Neural cell (in vitro differentiated cells): Measurements from ENCODE around the gene MYO1D. TPM values are rescaled to one million over a fixed set of nuclear protein-coding genes. Genes with fewer than 3 reads are reported as not detected.

Experiments used
- H2AFZ ChIP-seq: fragments of 200-600, 300-800 bp; sonication (generic), shearing (Covaris generic); 2 replicates; pipeline ENCODE4 v1.6.0; 2014; ENCODE audit warnings: low read depth, mild to moderate bottlenecking, antibody characterized with exemption, low read length, moderate library complexity
- H3F3A ChIP-seq: fragments of 200-600 bp; shearing (Covaris generic); 2 replicates; pipeline ENCODE4 v1.6.1; 2016; ENCODE audit warnings: mild to moderate bottlenecking, moderate library complexity, mixed read lengths, antibody characterized with exemption, low read length; ENCODE audit not compliant: insufficient read depth, poor library complexity, severe bottlenecking
- H3K27ac ChIP-seq: fragments of 200-600, 300-800 bp; sonication (generic), shearing (Covaris generic); 2 replicates; pipeline ENCODE4 v1.5.1; 2014; ENCODE audit warnings: mild to moderate bottlenecking, low read length, moderate library complexity
- H3K27me3 ChIP-seq: fragments of 300-800, 200-600 bp; sonication (generic), shearing (Covaris generic); 2 replicates; pipeline ENCODE4 v1.6.0; 2014; ENCODE audit warnings: mild to moderate bottlenecking, low read depth, low read length, moderate library complexity; ENCODE audit not compliant: insufficient read depth
- H3K36me3 ChIP-seq: fragments of 300-800, 200-600 bp; sonication (generic), shearing (Covaris generic); 2 replicates; pipeline ENCODE4 v1.5.1; 2014; ENCODE audit warnings: mild to moderate bottlenecking, antibody characterized with exemption, low read length, moderate library complexity; ENCODE audit not compliant: insufficient read depth
- H3K4me2 ChIP-seq: fragments of 300-800, 200-600 bp; sonication (generic), shearing (Covaris generic); 2 replicates; pipeline ENCODE4 v1.6.0; 2014; ENCODE audit warnings: mild to moderate bottlenecking, low read length
- H3K4me3 ChIP-seq: fragments of 300-800, 200-600 bp; sonication (generic), shearing (Covaris generic); 2 replicates; pipeline ENCODE4 v1.5.1; 2014; ENCODE audit warnings: mild to moderate bottlenecking, low read length, moderate library complexity
- H3K79me2 ChIP-seq: fragments of 200-600 bp; shearing (Covaris generic); replicated peaks from 2 replicates; pipeline ENCODE4 v1.6.0; 2014; ENCODE audit warnings: mild to moderate bottlenecking, low read length, moderate library complexity; ENCODE audit not compliant: insufficient read depth
- H3K9ac ChIP-seq: fragments of 300-800, 200-600 bp; sonication (generic), shearing (Covaris generic); 2 replicates; pipeline ENCODE4 v1.6.1; 2016; ENCODE audit warnings: mild to moderate bottlenecking, low read length, mixed read lengths
- H3K9me2 ChIP-seq: fragments of 200-600 bp; shearing (Covaris generic); 2 replicates; pipeline ENCODE4 v1.6.1; 2016; ENCODE audit warnings: mild to moderate bottlenecking, low read length, mixed read lengths; ENCODE audit not compliant: insufficient read depth
- H3K9me3 ChIP-seq: fragments of 200-600, 300-800 bp; sonication (generic), shearing (Covaris generic); 2 replicates; pipeline ENCODE4 v1.6.1; 2016; ENCODE audit warnings: mild to moderate bottlenecking, mixed run types, low read length, moderate library complexity, mixed read lengths
- H4K20me1 ChIP-seq: fragments of 200-600 bp; shearing (Covaris generic); 2 replicates; pipeline ENCODE4 v1.6.1; 2016; ENCODE audit warnings: mild to moderate bottlenecking, mixed run types; ENCODE audit not compliant: insufficient read depth
- CTCF ChIP-seq: fragments of 450-650 bp; IDR thresholded peaks from 2 replicates; pipeline ENCODE4 v1.5.1; 2014; ENCODE audit warnings: antibody characterized with exemption, mild to moderate bottlenecking, moderate library complexity; ENCODE audit not compliant: poor library complexity, severe bottlenecking
- EP300 ChIP-seq: fragments of 450-650 bp; conservative IDR thresholded peaks from 2 replicates; pipeline ENCODE4 v1.6.1; 2014; ENCODE audit warnings: antibody characterized with exemption, mild to moderate bottlenecking, moderate library complexity; ENCODE audit not compliant: poor library complexity, severe bottlenecking
- EZH2 ChIP-seq: fragments of 200-600, 300-800 bp; shearing (Covaris generic), sonication (generic); IDR thresholded peaks from 2 replicates; pipeline ENCODE4 v1.6.1; 2014; ENCODE audit warnings: antibody characterized with exemption, low read length, borderline replicate concordance, mild to moderate bottlenecking; ENCODE audit not compliant: insufficient read depth, poor library complexity, severe bottlenecking
- MXI1 ChIP-seq: fragments of 450-650 bp; conservative IDR thresholded peaks from 2 replicates; pipeline ENCODE4 v1.6.1; 2014; ENCODE audit warnings: antibody characterized with exemption, mild to moderate bottlenecking; ENCODE audit not compliant: poor library complexity, severe bottlenecking
- POLR2AphosphoS5 ChIP-seq: IDR thresholded peaks from 2 replicates; pipeline ENCODE4 v1.6.1; 2012
- RAD21 ChIP-seq: fragments of 450-650 bp; conservative IDR thresholded peaks from 2 replicates; pipeline ENCODE4 v1.6.1; 2014; ENCODE audit warnings: antibody characterized with exemption, mild to moderate bottlenecking, moderate library complexity
- SMC3 ChIP-seq: fragments of 450-650 bp; conservative IDR thresholded peaks from 2 replicates; pipeline ENCODE4 v1.6.1; 2014; ENCODE audit warnings: antibody characterized with exemption, mild to moderate bottlenecking, moderate library complexity; ENCODE audit not compliant: poor library complexity
- TAF1 ChIP-seq: IDR thresholded peaks from 2 replicates; pipeline ENCODE4 v1.6.1; 2012; ENCODE audit warnings: low read depth
- polyA plus RNA-seq: library from polyadenylated mRNA; depleted of rRNA; stranded (reverse); fragments of >200 nt; gene quantifications from 2 replicates; pipeline ENCODE4 v1.2.3, GENCODE V29; 2014
- TF ChIP-seq, protein P1 (sequence below): IDR thresholded peaks from 2 replicates; pipeline ENCODE4 v1.6.1; 2012; ENCODE audit warnings: borderline replicate concordance

The MYO1D gene
- polyA plus RNA-seq, 1 donor from 2014 or later: 10.7 TPM

GRCh38 chr17:32854207-32854606 lies 22.7 kb downstream of the MYO1D start:
- Histone ChIP-seq H3K27me3 (no peaks in the 10 kb centered on the region), H3K9me3 (no peaks in the 10 kb centered on the region), H3K36me3 (no peaks in the 10 kb centered on the region), H3K4me2 (no peak overlapping the region), H4K20me1 (no peaks in the 10 kb centered on the region), H3K9me2 (no peaks in the 10 kb centered on the region), H3K79me2 (no peaks in the 10 kb centered on the region), H3K4me3 (no peak overlapping the region), H3K27ac (no peak overlapping the region), H2AFZ (no peak overlapping the region), H3F3A (no peaks in the 10 kb centered on the region), H3K9ac (no peak overlapping the region)
- TF ChIP-seq MXI1: no peak
- TF ChIP-seq CTCF: no peak
- no peak for TF ChIP-seq POLR2AphosphoS5
- no peak for TF ChIP-seq TAF1
- TF ChIP-seq SMC3: no peak
- TF ChIP-seq, protein P1, sequence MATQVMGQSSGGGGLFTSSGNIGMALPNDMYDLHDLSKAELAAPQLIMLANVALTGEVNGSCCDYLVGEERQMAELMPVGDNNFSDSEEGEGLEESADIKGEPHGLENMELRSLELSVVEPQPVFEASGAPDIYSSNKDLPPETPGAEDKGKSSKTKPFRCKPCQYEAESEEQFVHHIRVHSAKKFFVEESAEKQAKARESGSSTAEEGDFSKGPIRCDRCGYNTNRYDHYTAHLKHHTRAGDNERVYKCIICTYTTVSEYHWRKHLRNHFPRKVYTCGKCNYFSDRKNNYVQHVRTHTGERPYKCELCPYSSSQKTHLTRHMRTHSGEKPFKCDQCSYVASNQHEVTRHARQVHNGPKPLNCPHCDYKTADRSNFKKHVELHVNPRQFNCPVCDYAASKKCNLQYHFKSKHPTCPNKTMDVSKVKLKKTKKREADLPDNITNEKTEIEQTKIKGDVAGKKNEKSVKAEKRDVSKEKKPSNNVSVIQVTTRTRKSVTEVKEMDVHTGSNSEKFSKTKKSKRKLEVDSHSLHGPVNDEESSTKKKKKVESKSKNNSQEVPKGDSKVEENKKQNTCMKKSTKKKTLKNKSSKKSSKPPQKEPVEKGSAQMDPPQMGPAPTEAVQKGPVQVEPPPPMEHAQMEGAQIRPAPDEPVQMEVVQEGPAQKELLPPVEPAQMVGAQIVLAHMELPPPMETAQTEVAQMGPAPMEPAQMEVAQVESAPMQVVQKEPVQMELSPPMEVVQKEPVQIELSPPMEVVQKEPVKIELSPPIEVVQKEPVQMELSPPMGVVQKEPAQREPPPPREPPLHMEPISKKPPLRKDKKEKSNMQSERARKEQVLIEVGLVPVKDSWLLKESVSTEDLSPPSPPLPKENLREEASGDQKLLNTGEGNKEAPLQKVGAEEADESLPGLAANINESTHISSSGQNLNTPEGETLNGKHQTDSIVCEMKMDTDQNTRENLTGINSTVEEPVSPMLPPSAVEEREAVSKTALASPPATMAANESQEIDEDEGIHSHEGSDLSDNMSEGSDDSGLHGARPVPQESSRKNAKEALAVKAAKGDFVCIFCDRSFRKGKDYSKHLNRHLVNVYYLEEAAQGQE: no peak
- TF ChIP-seq EZH2: no peak
- no peak for TF ChIP-seq EP300
- TF ChIP-seq RAD21: no peak

DNA sequence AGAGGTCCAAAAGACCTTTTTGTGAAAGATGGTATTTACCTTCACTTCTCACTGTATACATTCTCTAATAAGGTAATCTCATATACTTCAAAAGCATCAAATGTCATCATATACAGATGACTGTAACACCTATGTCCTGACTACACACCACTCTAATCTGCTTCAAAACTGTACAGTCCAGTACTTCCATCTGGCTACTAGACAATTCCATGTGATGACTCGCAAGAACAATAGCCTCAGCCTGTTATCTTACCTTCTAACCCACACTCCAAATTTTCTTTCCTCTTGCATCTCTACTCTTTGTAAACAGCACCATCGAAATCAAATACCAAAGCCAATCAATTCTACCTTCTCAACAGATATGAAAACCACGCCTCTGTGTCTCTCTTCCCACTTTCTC lies 24.1 kb downstream of the MYO1D start:
- Histone ChIP-seq H3K27ac (no peak overlapping the region), H3K4me2 (no peak overlapping the region), H3K79me2 (no peaks in the 10 kb centered on the region), H3K9me2 (no peaks in the 10 kb centered on the region), H3F3A (no peaks in the 10 kb centered on the region), H3K36me3 (no peaks in the 10 kb centered on the region), H3K27me3 (no peaks in the 10 kb centered on the region), H3K9me3 (no peaks in the 10 kb centered on the region), H2AFZ (no peak overlapping the region), H3K9ac (no peak overlapping the region), H3K4me3 (no peak overlapping the region), H4K20me1 (no peaks in the 10 kb centered on the region)
- TF ChIP-seq EZH2: no peak
- no peak for TF ChIP-seq RAD21
- TF ChIP-seq MXI1: no peak

DNA sequence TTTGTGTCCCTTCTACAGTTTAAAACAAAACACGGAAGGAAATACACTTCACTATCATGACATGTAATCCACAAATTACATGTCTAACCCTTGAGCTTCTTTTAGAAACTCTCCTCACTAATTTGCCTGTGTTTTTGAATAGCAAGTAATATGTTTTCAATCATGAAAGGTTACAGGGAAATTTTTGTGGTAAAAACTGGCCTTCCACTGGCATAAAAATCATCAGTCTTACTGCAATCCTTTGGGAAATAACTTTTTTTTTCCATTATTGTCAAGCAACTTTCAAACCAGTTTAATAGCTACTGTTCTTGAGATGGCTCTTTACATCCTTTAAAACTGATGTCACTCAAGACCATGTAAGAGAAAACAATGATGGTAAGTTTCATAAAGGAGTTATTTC lies 27.0 kb downstream of the MYO1D start:
- Histone ChIP-seq H3K4me3 (no peak overlapping the region), H4K20me1 (no peaks in the 10 kb centered on the region), H3K9ac (no peak overlapping the region), H3F3A (no peaks in the 10 kb centered on the region), H3K4me2 (no peak overlapping the region), H3K27ac (no peak overlapping the region), H3K9me3 (no peaks in the 10 kb centered on the region), H2AFZ (no peak overlapping the region), H3K27me3 (no peaks in the 10 kb centered on the region), H3K79me2 (no peaks in the 10 kb centered on the region), H3K9me2 (no peaks in the 10 kb centered on the region), H3K36me3 (no peaks in the 10 kb centered on the region)
- no peak for TF ChIP-seq CTCF
- no peak for TF ChIP-seq EZH2
- no peak for TF ChIP-seq EP300
- no peak for TF ChIP-seq TAF1
- no peak for TF ChIP-seq RAD21
- no peak for TF ChIP-seq MXI1
- no peak for TF ChIP-seq POLR2AphosphoS5
- no peak for TF ChIP-seq SMC3
- TF ChIP-seq, protein P1: no peak
